Naive thymus-derived CD8-positive, alpha-beta T cell (primary cell): ENCODE data around the gene GPR4. TPM values are rescaled to one million over a fixed set of nuclear protein-coding genes. Genes with fewer than 3 reads are reported as not detected.
A peak's percentile ranks its signal among the peaks of the same experiment; 100 is the strongest.
"Not testable (repeated sequence)": the region's sequence is repeated elsewhere in the genome, so short reads cannot be mapped to it uniquely, and the experiment has no call there.

Experiments
- ATAC-seq, 2 donors: fragments of 150-1000 bp; cut with Tn5 transposase in 1 of 2; sonication (Bioruptor Pico), chemical (Tn5 transposase) in 1 of 2; 1 replicate in 1 of 2; 2 replicates in 1 of 2; pipeline ENCODE4 v1.10.0; 2021; ENCODE audit warnings: mild to moderate bottlenecking in 2 of 2, moderate library complexity in 2 of 2
- POLR2A ChIA-PET: fragments of 350-600 bp; sonication (Branson Sonifier 250); formaldehyde crosslinking; loops from one replicate; lab custom pipeline; 2021; ENCODE audit warnings: antibody characterized with exemption; lab: Charles Lee
- DNase-seq, 10 donors: peaks; one replicate each; pipeline versions ENCODE4 v3.0.0 to v3.0.0-alpha.2; 2020 to 2022
- H3K27ac Mint-ChIP-seq, 10 donors: one replicate each; pipeline ENCODE4 v1.8.0; 2020 to 2022; ENCODE audit warnings: mild to moderate bottlenecking in 10 of 10, mixed read lengths in 10 of 10, moderate library complexity in 4 of 10, inconsistent platforms in 1 of 10
- H3K27me3 Mint-ChIP-seq, 5 donors: one replicate each; pipeline ENCODE4 v1.8.0; 2021 to 2022; ENCODE audit warnings: mixed read lengths in 5 of 5
- H3K36me3 Mint-ChIP-seq, 3 donors: one replicate each; pipeline ENCODE4 v1.8.0; 2020 to 2022; ENCODE audit warnings: mixed read lengths in 3 of 3, mild to moderate bottlenecking in 2 of 3, inconsistent platforms in 1 of 3
- H3K4me1 Mint-ChIP-seq, 4 donors: one replicate each; pipeline ENCODE4 v1.8.0; 2021 to 2022; ENCODE audit warnings: mixed read lengths in 4 of 4
- H3K4me3 Mint-ChIP-seq, 10 donors: one replicate each; pipeline ENCODE4 v1.8.0; 2020 to 2022; ENCODE audit warnings: mild to moderate bottlenecking in 10 of 10, mixed read lengths in 10 of 10, moderate library complexity in 6 of 10, inconsistent platforms in 1 of 10
- H3K9me3 Mint-ChIP-seq, 9 donors: one replicate each; pipeline ENCODE4 v1.8.0; 2020 to 2022; ENCODE audit warnings: mixed read lengths in 9 of 9, mild to moderate bottlenecking in 3 of 9, inconsistent platforms in 1 of 9, moderate library complexity in 1 of 9
- polyA plus RNA-seq, 3 donors: library from polyadenylated mRNA; unstranded; fragments of 300-500 nt; fragmentation: Illumina TruSeq; gene quantifications; one replicate each; pipeline ENCODE4 v1.2.3, GENCODE V29; 2021
- total RNA-seq, 8 experiments: library from RNA in 2 of 8; stranded (reverse) in 2 of 8; gene quantifications; one replicate each; pipeline ENCODE4 v1.2.3 and lab custom pipeline; 2021 to 2026

The GPR4 gene
- total and polyA plus RNA-seq, 5 experiments from 2014 or later, result not detected

GRCh38 chr19:45638930-45639729 lies 37.1 kb upstream of the GPR4 start, which contains the start of gene EML2:
Gene EML2, minus strand, starts transcription at chr19:45639397. Its CDS starts 21 bp downstream, at chr19:45639376.
- peaks cover 27 to 47% (median 43%) of the 10 kb centered on the region in 4 donors for H3K4me1 Mint-ChIP-seq
- H3K36me3 Mint-ChIP-seq, result peaks cover 0 to 3% (median 0%) of the 10 kb centered on the region in 3 donors
- ATAC-seq (peak; percentile 15 to 30), DNase-seq (peak in 9 of 10 donors; percentile 14 to 68 (median 46))
- peak within 1 kb of the TSS; percentile 90 to 97 (median 96) for H3K4me3 Mint-ChIP-seq
- H3K9me3 Mint-ChIP-seq, result no peaks in the 10 kb centered on the region
- POLR2A ChIA-PET, result interaction anchor here (0.5 to 2.6 kb wide), 5 partner anchors 26 to 93 kb away, joined by 3 to 6 read pairs (median 4); partner anchors contain the start of gene OPA3
- H3K27me3 Mint-ChIP-seq, result no peaks in the 10 kb centered on the region
- peak within 1 kb of the TSS; percentile 72 to 95 (median 92) for H3K27ac Mint-ChIP-seq

GRCh38 chr19:45637890-45638667 lies 36.1 kb upstream of the GPR4 start:
- Mint-ChIP-seq H3K4me3 (peak overlapping the region; percentile 31 to 97 (median 96)), H3K4me1 (peaks cover 24 to 38% (median 36%) of the 10 kb centered on the region in 4 donors), H3K9me3 (no peaks in the 10 kb centered on the region), H3K36me3 (peaks cover 0 to 3% (median 0%) of the 10 kb centered on the region in 3 donors), H3K27me3 (no peaks in the 10 kb centered on the region), H3K27ac (peak overlapping the region in 2 of 10 donors; percentile 15 to 17)
- ATAC-seq (no peak), DNase-seq (no peak)
- POLR2A ChIA-PET, result interaction anchor here (0.5 to 0.7 kb wide), 4 partner anchors 8 to 169 kb away, joined by 3 to 9 read pairs (median 4); no protein-coding TSS in a partner anchor

- ATAC-seq (no peak), DNase-seq (no peak)
- no peaks in the 10 kb centered on the region for H3K9me3 Mint-ChIP-seq
- peaks cover 16 to 35% (median 26%) of the 10 kb centered on the region in 4 donors for H3K4me1 Mint-ChIP-seq
- POLR2A ChIA-PET, result interaction anchor here (0.7 kb wide), 1 partner anchor 23 kb away, joined by 9 read pairs; no protein-coding TSS in a partner anchor
- no peaks in the 10 kb centered on the region for H3K27me3 Mint-ChIP-seq
- no peak overlapping the region for H3K27ac Mint-ChIP-seq
- peaks cover 0 to 3% (median 0%) of the 10 kb centered on the region in 3 donors for H3K36me3 Mint-ChIP-seq
- H3K4me3 Mint-ChIP-seq, result peak overlapping the region in 2 of 10 donors; percentile 22 to 48
Measured at GRCh38 chr19:45636902-45637301, 34.9 kb upstream of the GPR4 start.

- Mint-ChIP-seq H3K27me3 (no peaks in the 10 kb centered on the region), H3K4me1 (peaks cover 11 to 29% (median 21%) of the 10 kb centered on the region in 4 donors), H3K36me3 (peaks cover 0 to 3% (median 0%) of the 10 kb centered on the region in 3 donors), H3K4me3 (peak overlapping the region in 2 of 10 donors; percentile 6 to 18), H3K27ac (no peak overlapping the region), H3K9me3 (no peaks in the 10 kb centered on the region)
- POLR2A ChIA-PET, result no interaction called here
- ATAC-seq (no peak), DNase-seq (no peak)
Measured at GRCh38 chr19:45636275-45636674, 34.3 kb upstream of the GPR4 start.

GRCh38 chr19:45632468-45633196 lies 30.6 kb upstream of the GPR4 start:
- H3K27me3 Mint-ChIP-seq, result no peaks in the 10 kb centered on the region
- POLR2A ChIA-PET, result no interaction called here
- peak overlapping the region in 1 of 10 donors; percentile 48 for H3K27ac Mint-ChIP-seq
- DNase-seq, result no peak
- no peak for ATAC-seq
- peaks cover 0 to 31% (median under 1%) of the 10 kb centered on the region in 3 donors for H3K36me3 Mint-ChIP-seq
- no peak overlapping the region for H3K4me3 Mint-ChIP-seq
- H3K9me3 Mint-ChIP-seq, result no peaks in the 10 kb centered on the region
- H3K4me1 Mint-ChIP-seq, result peaks cover 0 to 7% (median 0%) of the 10 kb centered on the region in 4 donors

GRCh38 chr19:45630463-45630862 lies 28.5 kb upstream of the GPR4 start:
- Mint-ChIP-seq H3K4me1 (peaks cover 0 to 5% (median 0%) of the 10 kb centered on the region in 4 donors), H3K4me3 (no peak overlapping the region), H3K36me3 (peaks cover 0 to 45% (median 2%) of the 10 kb centered on the region in 3 donors), H3K27me3 (no peaks in the 10 kb centered on the region), H3K27ac (peak overlapping the region in 1 of 10 donors; percentile 60), H3K9me3 (no peaks in the 10 kb centered on the region)
- POLR2A ChIA-PET, result interaction anchor here (0.7 kb wide), 1 partner anchor 137 kb away, joined by 4 read pairs; no protein-coding TSS in a partner anchor
- no peak for ATAC-seq
- DNase-seq, result no peak

- no peaks in the 10 kb centered on the region for H3K27me3 Mint-ChIP-seq
- ATAC-seq, result no peak
- H3K27ac Mint-ChIP-seq, result no peak overlapping the region
- DNase-seq, result no peak
- peaks cover 0 to 5% (median 0%) of the 10 kb centered on the region in 4 donors for H3K4me1 Mint-ChIP-seq
- POLR2A ChIA-PET, result interaction anchor here (0.7 to 0.8 kb wide), 3 partner anchors 10 to 137 kb away, joined by 4 to 7 read pairs (median 4); no protein-coding TSS in a partner anchor
- no peaks in the 10 kb centered on the region for H3K9me3 Mint-ChIP-seq
- no peak overlapping the region for H3K4me3 Mint-ChIP-seq
- H3K36me3 Mint-ChIP-seq, result peaks cover 0 to 50% (median 2%) of the 10 kb centered on the region in 3 donors
Measured at GRCh38 chr19:45629704-45630103, 27.7 kb upstream of the GPR4 start.

- H3K4me1 Mint-ChIP-seq, ATAC-seq, H3K4me3 Mint-ChIP-seq, POLR2A ChIA-PET, H3K9me3 Mint-ChIP-seq, DNase-seq, H3K27ac Mint-ChIP-seq, H3K27me3 Mint-ChIP-seq: not testable (repeated sequence)
- peaks cover 0 to 63% (median 6%) of the 10 kb centered on the region in 3 donors for H3K36me3 Mint-ChIP-seq
Measured at GRCh38 chr19:45628219-45628618, 26.2 kb upstream of the GPR4 start.

- no peak overlapping the region for H3K4me3 Mint-ChIP-seq
- DNase-seq, result no peak
- H3K9me3 Mint-ChIP-seq, result no peaks in the 10 kb centered on the region
- H3K27me3 Mint-ChIP-seq, result no peaks in the 10 kb centered on the region
- H3K36me3 Mint-ChIP-seq, result peaks cover 0 to 86% (median 13%) of the 10 kb centered on the region in 3 donors
- ATAC-seq, result no peak
- H3K27ac Mint-ChIP-seq, result peak overlapping the region in 1 of 10 donors; percentile 4
- peaks cover 0 to 8% (median 2%) of the 10 kb centered on the region in 4 donors for H3K4me1 Mint-ChIP-seq
- POLR2A ChIA-PET, result no interaction called here
Measured at GRCh38 chr19:45623984-45624383, 22.0 kb upstream of the GPR4 start.

- POLR2A ChIA-PET, result no interaction called here
- ATAC-seq (no peak), DNase-seq (no peak)
- Mint-ChIP-seq H3K4me3 (no peak overlapping the region), H3K27me3 (no peaks in the 10 kb centered on the region), H3K9me3 (no peaks in the 10 kb centered on the region), H3K27ac (peak overlapping the region in 1 of 10 donors; percentile 22), H3K4me1 (peaks cover 0 to 8% (median 2%) of the 10 kb centered on the region in 4 donors), H3K36me3 (peaks cover 0 to 75% (median 11%) of the 10 kb centered on the region in 3 donors)
Measured at GRCh38 chr19:45621976-45622503, 20.0 kb upstream of the GPR4 start.

- no peak overlapping the region for H3K27ac Mint-ChIP-seq
- no peaks in the 10 kb centered on the region for H3K9me3 Mint-ChIP-seq
- peaks cover 0 to 72% (median 11%) of the 10 kb centered on the region in 3 donors for H3K36me3 Mint-ChIP-seq
- DNase-seq (no peak), ATAC-seq (no peak)
- H3K4me1 Mint-ChIP-seq, result peaks cover 0 to 8% (median 2%) of the 10 kb centered on the region in 4 donors
- H3K4me3 Mint-ChIP-seq, result no peak overlapping the region
- POLR2A ChIA-PET, result interaction anchor here (0.7 kb wide), 1 partner anchor 101 kb away, joined by 6 read pairs; no protein-coding TSS in a partner anchor
- no peaks in the 10 kb centered on the region for H3K27me3 Mint-ChIP-seq
Measured at GRCh38 chr19:45621389-45621788, 19.4 kb upstream of the GPR4 start.
